BJ (cell line): Measurements from ENCODE around the gene UNC45A. TPM values are rescaled to one million over a fixed set of nuclear protein-coding genes. Genes with fewer than 3 reads are reported as not detected.

ENCODE experiments used
- CTCF ChIA-PET: fragments of 350-600 bp; formaldehyde crosslinking; extraction: SDS; loops from one replicate; lab custom pipeline; 2021; ENCODE audit warnings: antibody characterized with exemption, inconsistent platforms; lab: Yijun Ruan, JAX
- POLR2A ChIA-PET: fragments of 300-600 bp; sonication (Branson Sonifier 250); formaldehyde crosslinking; extraction: SDS; loops from one replicate; lab custom pipeline; 2021; ENCODE audit warnings: antibody characterized with exemption; lab: Charles Lee
- DNase-seq: peaks from one replicate; pipeline ENCODE4 v3.0.0-alpha.2; 2011; ENCODE audit warnings: low read depth
- H3K27me3 ChIP-seq: 2 replicates; pipeline ENCODE4 v1.6.0; 2011; ENCODE audit warnings: low read length; ENCODE audit not compliant: control insufficient read depth, insufficient read depth
- H3K36me3 ChIP-seq: 2 replicates; pipeline ENCODE4 v1.5.1; 2011; ENCODE audit warnings: low read length; ENCODE audit not compliant: control insufficient read depth, insufficient read depth
- H3K4me3 ChIP-seq: 2 replicates; pipeline ENCODE4 v1.5.1; 2011; ENCODE audit warnings: low read depth, mild to moderate bottlenecking, control low read depth, low read length
- polyA plus RNA-seq: library from polyadenylated mRNA; depleted of rRNA; stranded (reverse); fragments of >200 nt; gene quantifications from 2 replicates; pipeline ENCODE4 v1.2.3, GENCODE V29; 2011
- TF ChIP-seq, protein P1 (sequence below): IDR thresholded peaks from 2 replicates; pipeline ENCODE4 v1.5.1; 2011; ENCODE audit warnings: low read depth, mild to moderate bottlenecking, control low read depth, inconsistent platforms, low read length, moderate library complexity; ENCODE audit not compliant: insufficient read depth

The UNC45A gene
- polyA plus RNA-seq, 1 experiment, result 93.8 TPM

GRCh38 chr15:90915216-90915807 lies 19.8 kb upstream of the UNC45A start:
- CTCF ChIA-PET, result interaction anchor here (1.5 to 2.0 kb wide), 3 partner anchors 10 to 21 kb away, joined by 3 to 5 read pairs (median 5); partner anchors contain the start of gene MAN2A2
- no peak for DNase-seq
- Histone ChIP-seq H3K36me3 (peaks cover 43% of the 10 kb centered on the region), H3K4me3 (no peak overlapping the region), H3K27me3 (no peaks in the 10 kb centered on the region)
- POLR2A ChIA-PET, result no interaction called here
- TF ChIP-seq, protein P1, sequence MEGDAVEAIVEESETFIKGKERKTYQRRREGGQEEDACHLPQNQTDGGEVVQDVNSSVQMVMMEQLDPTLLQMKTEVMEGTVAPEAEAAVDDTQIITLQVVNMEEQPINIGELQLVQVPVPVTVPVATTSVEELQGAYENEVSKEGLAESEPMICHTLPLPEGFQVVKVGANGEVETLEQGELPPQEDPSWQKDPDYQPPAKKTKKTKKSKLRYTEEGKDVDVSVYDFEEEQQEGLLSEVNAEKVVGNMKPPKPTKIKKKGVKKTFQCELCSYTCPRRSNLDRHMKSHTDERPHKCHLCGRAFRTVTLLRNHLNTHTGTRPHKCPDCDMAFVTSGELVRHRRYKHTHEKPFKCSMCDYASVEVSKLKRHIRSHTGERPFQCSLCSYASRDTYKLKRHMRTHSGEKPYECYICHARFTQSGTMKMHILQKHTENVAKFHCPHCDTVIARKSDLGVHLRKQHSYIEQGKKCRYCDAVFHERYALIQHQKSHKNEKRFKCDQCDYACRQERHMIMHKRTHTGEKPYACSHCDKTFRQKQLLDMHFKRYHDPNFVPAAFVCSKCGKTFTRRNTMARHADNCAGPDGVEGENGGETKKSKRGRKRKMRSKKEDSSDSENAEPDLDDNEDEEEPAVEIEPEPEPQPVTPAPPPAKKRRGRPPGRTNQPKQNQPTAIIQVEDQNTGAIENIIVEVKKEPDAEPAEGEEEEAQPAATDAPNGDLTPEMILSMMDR, result no peak

- DNase-seq, result no peak
- POLR2A ChIA-PET, result no interaction called here
These were observed 19.2 kb upstream of the UNC45A start for GRCh38 chr15:90915808-90916440.

DNA sequence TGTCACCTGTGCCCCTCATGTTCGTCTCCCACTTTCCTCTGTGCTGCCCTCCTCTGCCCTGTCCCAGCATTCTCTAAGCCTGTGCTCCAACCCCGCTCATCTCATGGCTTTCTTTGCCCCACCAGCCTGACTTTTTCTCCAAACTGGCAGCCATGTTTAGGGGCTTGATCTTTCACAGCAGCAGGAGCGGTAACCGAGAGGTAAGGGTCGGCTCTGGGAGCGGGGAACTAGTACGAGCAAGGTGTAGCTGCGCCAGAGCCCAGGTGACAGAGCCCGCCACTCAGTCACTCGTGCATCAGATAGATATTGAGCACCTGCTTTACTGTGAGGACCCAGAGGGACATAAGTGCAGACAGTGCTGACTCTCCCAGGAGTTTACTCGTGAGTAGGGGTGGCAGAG lies 18.6 kb upstream of the UNC45A start:
- ChIA-PET CTCF (interaction anchor here (1.3 kb wide), 1 partner anchor 15 kb away, joined by 3 read pairs; no protein-coding TSS in a partner anchor), POLR2A (no interaction called here)
- DNase-seq, result no peak
- Histone ChIP-seq H3K4me3 (no peak overlapping the region), H3K27me3 (no peaks in the 10 kb centered on the region), H3K36me3 (peaks cover 35% of the 10 kb centered on the region)
- TF ChIP-seq, protein P1, result no peak

More at GRCh38 chr15:90915808-90916440, 19.2 kb upstream of the UNC45A start:
- no peak overlapping the region for H3K4me3 ChIP-seq
- H3K27me3 ChIP-seq, result no peaks in the 10 kb centered on the region
- peaks cover 38% of the 10 kb centered on the region for H3K36me3 ChIP-seq
- TF ChIP-seq, protein P1, result no peak
- CTCF ChIA-PET, result interaction anchor here (1.3 to 1.5 kb wide), 2 partner anchors 15 to 21 kb away, joined by 3 read pairs; no protein-coding TSS in a partner anchor

GRCh38 chr15:90917569-90917968 lies 17.5 kb upstream of the UNC45A start:
- TF ChIP-seq, protein P1, result no peak
- no peak for DNase-seq
- POLR2A ChIA-PET, result no interaction called here
- Histone ChIP-seq H3K27me3 (no peaks in the 10 kb centered on the region), H3K4me3 (no peak overlapping the region), H3K36me3 (peaks cover 34% of the 10 kb centered on the region)
- CTCF ChIA-PET, result interaction anchor here (0.7 to 2.2 kb wide), 4 partner anchors 15 to 116 kb away, joined by 3 to 9 read pairs (median 4); partner anchors contain the start of gene HDDC3

DNA sequence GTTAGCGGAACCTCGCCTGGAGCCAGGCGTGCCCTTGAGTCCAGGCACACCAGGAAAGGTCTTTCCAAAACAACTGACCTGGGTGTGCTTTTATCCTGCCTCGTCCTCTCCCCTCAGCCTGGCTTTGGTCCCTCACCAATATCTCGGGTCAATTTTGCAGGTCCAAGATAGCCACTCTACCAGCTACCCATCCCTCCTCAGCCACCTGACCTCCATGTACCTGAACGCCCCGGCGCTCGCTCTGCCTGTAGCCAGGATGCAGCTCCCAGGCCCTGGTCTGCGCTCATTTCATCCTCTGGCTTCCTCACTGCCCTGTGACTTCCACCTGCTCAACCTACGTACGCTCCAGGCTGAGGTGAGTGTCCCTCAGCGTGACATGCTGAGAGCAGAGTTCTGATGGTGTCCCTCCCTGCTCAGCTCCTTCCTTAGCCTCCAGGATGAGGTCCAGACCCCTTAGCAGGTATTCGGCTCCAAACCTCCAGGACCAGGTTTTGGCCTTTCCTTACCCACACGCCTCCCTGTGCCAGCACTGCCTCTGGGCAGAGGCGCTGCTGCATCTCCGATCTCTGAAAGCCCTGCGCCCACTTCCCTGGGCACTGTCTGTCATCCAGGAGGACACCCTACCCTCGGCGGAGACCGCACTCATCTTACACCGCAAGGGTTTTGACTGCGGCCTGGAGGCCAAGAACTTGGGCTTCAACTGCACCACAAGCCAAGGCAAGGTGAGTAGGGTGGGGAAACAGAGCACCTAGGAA lies 16.9 kb upstream of the UNC45A start:
- POLR2A ChIA-PET, result no interaction called here
- Histone ChIP-seq H3K4me3 (no peak overlapping the region), H3K36me3 (peaks cover 32% of the 10 kb centered on the region), H3K27me3 (no peaks in the 10 kb centered on the region)
- CTCF ChIA-PET, result interaction anchor here (0.7 to 2.2 kb wide), 4 partner anchors 14 to 115 kb away, joined by 3 to 9 read pairs (median 4); partner anchors contain the start of gene HDDC3
- TF ChIP-seq, protein P1, result no peak
- no peak for DNase-seq
